Activated naive CD8-positive, alpha-beta T cell (primary cell): Measurements from ENCODE around the gene NOP16.
A peak's percentile ranks its signal among the peaks of the same experiment; 100 is the strongest.

Experiments
- H3K27ac Mint-ChIP-seq: one replicate; pipeline ENCODE4 v1.8.0; 2021; ENCODE audit warnings: mixed read lengths
- H3K27me3 Mint-ChIP-seq: one replicate; pipeline ENCODE4 v1.8.0; 2021; ENCODE audit warnings: mixed read lengths
- H3K36me3 Mint-ChIP-seq: one replicate; pipeline ENCODE4 v1.8.0; 2021; ENCODE audit warnings: mixed read lengths
- H3K4me1 Mint-ChIP-seq: one replicate; pipeline ENCODE4 v1.8.0; 2021; ENCODE audit warnings: low read depth, mixed read lengths
- H3K4me3 Mint-ChIP-seq: one replicate; pipeline ENCODE4 v1.8.0; 2021; ENCODE audit warnings: mild to moderate bottlenecking, mixed read lengths
- H3K9me3 Mint-ChIP-seq: one replicate; pipeline ENCODE4 v1.8.0; 2021; ENCODE audit warnings: low read depth, mixed read lengths

NOP16 gene

DNA sequence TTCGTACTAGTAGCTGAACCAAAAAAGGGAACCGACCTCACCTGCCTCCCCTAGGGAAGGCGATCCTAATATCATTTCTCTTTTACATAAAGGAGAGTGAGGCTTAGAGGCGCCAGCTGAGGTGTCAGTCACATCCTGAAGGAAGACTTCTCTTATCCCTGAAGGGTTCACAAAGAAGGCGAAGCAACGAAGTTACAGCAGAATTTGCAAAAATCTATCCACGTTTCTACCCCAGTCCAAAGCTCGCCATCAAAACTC is 26.2 kb downstream of the NOP16 start:
- Mint-ChIP-seq H3K9me3 (no peaks in the 10 kb centered on the region), H3K36me3 (peaks cover 7% of the 10 kb centered on the region), H3K4me3 (peak overlapping the region; percentile 97), H3K4me1 (peaks cover 34% of the 10 kb centered on the region), H3K27me3 (no peaks in the 10 kb centered on the region), H3K27ac (peak overlapping the region; percentile 96)

DNA sequence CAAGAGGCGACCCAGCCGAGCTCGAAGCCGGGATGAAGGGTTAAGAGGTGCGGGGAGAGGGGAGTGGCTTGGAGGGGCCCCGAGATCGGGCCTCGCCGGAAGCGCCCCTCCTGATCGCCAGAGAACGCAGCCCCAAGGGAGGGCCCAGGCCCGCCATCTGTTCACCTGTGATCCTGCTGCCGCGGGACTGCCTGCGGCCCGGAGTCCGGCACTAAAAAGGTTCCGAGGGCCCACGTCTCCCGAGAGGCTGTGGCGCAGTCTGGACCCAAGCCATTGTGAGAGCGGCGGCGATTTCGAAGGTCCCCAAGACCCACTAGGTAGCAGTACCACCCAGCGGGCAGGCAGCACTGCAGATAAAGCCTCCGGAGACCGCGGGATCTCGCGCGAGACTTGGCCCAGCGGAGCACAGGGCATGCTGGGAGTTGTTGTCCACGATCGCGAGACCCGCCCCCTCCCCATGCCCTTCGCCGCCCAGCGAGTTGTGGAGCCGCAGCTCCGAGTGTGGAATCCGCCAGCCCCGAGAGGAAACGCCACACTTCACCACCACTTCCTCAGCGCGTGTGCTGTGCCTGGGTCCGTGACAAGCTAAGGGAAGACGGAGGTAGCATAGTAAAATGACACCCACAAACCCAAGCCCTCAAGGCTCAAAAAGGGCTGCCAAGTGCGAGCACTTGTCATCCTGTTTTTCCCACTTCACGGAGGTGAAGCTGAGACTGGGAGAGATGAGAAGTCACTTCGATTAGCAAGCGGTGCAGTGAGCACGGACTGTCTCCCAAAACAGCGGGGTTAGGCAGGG is 26.8 kb downstream of the NOP16 start, which contains the start of gene KIAA1191:
Gene KIAA1191 (minus strand): TSS at position 328 of the 796 bp plus-strand sequence. CDS start 2,256 bp downstream, outside the sequence.
- Mint-ChIP-seq H3K9me3 (no peaks in the 10 kb centered on the region), H3K4me3 (peak within 1 kb of the TSS; percentile 97), H3K27ac (peak within 1 kb of the TSS; percentile 96), H3K4me1 (peaks cover 33% of the 10 kb centered on the region), H3K27me3 (no peaks in the 10 kb centered on the region), H3K36me3 (peaks cover 7% of the 10 kb centered on the region)

DNA sequence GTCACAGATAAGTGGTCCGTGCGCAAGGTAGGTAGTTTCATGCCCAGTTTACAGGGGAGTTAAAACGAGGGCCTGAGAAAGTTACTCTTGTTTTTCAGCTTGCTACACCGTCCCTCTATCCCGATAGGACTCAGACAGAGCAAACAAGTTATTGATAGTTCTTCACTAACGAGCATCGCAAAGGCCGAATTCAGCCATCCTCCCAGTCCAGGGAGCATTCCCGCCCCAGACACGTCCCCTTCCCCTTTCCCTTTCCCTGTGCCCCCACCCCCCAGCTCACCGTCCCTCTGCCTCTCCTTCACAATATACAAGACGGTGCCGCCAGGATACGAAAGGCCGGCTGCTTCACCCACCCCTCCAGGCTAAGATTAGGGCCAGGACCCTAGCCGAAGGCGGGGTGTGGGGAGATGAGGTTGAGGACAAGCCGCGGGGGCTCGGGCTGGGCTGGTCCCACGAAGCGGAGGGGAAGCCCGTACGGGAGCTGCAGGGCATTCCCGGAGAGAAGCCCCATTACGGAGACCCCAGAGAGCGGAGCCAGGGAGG is 27.4 kb downstream of the NOP16 start:
- Mint-ChIP-seq H3K4me3 (peak overlapping the region; percentile 97), H3K27ac (peak overlapping the region; percentile 96), H3K9me3 (no peaks in the 10 kb centered on the region), H3K36me3 (peaks cover 7% of the 10 kb centered on the region), H3K27me3 (no peaks in the 10 kb centered on the region), H3K4me1 (peaks cover 35% of the 10 kb centered on the region)

DNA sequence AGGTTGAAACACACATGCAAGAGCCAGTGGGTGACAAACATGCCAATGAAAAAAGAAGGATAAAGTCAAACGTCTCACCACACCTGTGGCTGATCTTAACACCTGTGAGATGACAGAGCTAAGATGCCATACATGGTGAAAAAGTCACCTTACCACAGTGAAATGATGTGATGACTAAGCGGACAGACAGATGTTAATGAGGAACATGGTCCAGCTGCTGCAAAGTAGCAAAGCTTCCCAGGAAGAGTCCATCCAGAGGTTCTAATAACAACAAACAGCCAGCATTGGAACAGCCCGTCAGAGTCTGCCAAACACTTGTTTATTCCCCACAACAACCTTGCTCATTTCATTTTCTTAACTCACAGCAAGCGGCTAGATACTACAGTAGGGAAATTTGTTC is 28.7 kb downstream of the NOP16 start:
- peak overlapping the region; percentile 88 for H3K4me3 Mint-ChIP-seq
- H3K4me1 Mint-ChIP-seq: peaks cover 35% of the 10 kb centered on the region
- H3K27ac Mint-ChIP-seq: peak overlapping the region; percentile 35
- no peaks in the 10 kb centered on the region for H3K27me3 Mint-ChIP-seq
- no peaks in the 10 kb centered on the region for H3K9me3 Mint-ChIP-seq
- peaks cover 7% of the 10 kb centered on the region for H3K36me3 Mint-ChIP-seq

DNA sequence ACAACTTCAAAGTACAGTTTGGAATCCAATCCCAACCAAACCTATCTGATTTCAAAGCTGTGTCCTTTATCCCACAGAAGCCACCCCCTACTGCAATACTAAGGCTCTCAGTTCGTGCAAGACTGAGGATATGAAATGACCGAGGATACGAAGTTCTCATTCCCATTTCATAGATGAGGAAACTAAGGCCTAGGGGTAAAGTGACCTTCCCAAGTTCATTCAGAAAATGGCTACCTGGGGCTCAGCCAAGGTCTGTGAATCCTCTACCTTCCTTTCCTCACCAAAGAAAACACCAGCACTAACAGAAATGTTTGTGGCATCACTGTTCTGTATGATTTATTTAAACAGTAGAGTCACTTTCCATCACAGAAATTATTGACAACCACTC is 32.2 kb downstream of the NOP16 start:
- Mint-ChIP-seq H3K4me3 (no peak overlapping the region), H3K27me3 (no peaks in the 10 kb centered on the region), H3K4me1 (peaks cover 32% of the 10 kb centered on the region), H3K9me3 (no peaks in the 10 kb centered on the region), H3K27ac (no peak overlapping the region), H3K36me3 (peaks cover 7% of the 10 kb centered on the region)

DNA sequence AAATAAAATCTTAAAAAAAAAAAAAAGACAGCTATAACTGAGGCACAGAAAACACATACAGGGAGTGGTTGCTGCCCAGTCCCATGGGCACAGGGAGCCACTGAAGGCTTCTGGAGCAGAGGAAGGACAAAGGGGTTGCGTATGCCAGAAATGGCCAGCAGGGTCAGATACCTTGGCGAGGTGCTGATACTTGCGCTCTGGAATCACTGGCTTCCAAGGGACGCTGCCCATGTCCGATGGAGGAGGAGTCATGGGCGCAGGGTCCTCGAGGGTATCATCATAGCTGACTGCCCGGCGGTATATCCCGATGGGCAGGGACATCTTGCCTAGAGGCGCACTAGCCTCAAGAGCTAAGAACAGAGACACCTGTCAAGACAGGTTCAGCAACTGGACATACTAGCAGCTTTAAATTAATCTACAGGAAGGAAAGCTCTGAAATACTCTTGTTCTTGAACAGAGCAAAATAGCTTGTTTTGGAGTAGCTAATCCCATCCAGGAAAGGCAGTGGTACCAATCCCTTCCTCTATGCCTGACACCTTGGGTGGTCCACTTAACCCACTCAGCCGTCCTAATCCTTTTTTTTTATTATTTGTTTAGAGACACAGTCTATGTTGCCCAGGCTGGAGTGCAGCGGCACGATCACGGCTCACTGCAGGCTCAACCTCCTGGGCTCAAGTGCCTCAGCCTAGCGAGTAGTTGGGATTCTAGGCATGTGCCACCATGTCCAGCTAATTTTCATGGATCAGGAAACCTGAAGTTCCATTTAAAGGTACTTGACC is 32.8 kb downstream of the NOP16 start:
- Mint-ChIP-seq H3K4me3 (no peak overlapping the region), H3K27ac (no peak overlapping the region), H3K9me3 (no peaks in the 10 kb centered on the region), H3K36me3 (peaks cover 7% of the 10 kb centered on the region), H3K4me1 (peaks cover 32% of the 10 kb centered on the region), H3K27me3 (no peaks in the 10 kb centered on the region)

DNA sequence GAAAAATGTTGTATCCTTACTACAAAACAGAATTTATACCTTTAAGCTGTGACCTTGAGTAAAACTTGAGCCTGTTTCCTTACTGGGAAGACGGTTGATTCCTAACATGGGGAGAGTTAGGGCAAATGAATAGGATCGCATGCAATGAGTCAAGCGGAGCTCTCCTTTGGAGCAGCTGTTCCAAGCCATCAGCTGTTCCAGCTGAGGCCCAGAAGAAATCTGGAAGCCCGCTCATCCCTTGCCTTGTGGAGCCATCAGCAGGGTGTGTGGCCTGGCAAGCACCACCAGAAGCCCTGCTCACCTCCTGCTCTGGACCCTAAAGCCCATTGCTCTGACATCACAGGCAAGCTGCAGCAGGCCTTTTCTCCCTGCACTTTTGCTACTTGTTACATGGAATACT is 34.9 kb downstream of the NOP16 start:
- Mint-ChIP-seq H3K4me3 (no peak overlapping the region), H3K27me3 (no peaks in the 10 kb centered on the region), H3K36me3 (peaks cover 6% of the 10 kb centered on the region), H3K27ac (peak overlapping the region; percentile 67), H3K9me3 (no peaks in the 10 kb centered on the region), H3K4me1 (peaks cover 25% of the 10 kb centered on the region)

DNA sequence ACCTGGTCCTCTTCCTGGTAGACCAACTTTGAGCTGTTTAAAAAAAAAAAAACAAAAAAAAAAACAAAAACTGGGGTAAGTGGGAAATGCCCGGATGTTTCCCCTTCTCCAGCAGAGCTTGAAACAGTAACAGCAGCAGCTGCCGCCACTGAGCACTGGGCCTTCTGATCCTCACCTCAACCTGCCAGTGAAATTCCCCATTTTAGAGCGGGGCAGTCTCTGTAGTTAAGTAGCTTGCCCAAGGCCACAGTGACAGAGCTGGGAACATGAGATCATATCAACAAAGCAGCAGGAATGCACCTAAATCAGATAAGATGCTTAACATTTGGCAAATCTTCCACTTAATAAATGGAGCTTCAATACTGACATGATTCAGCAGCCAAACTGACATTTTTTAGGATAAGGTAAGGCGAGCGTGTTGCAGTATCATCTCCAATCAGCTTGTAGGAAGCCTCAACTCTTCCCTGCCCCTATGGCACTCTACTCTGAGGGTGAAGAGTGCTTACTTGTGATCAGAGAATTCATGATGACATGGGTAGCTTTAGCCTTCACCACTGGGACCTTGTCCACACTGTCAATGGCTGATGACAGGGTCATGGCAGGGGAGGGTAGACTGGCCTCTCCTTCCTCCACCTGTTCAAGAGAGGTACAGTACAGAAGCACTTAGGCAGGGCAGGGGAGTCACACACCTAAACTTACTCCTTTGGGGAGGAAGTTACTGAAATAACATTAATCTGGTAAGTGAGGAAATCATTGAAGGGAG is 36.1 kb downstream of the NOP16 start:
- Mint-ChIP-seq H3K4me1 (peaks cover 15% of the 10 kb centered on the region), H3K36me3 (peaks cover 4% of the 10 kb centered on the region), H3K27ac (peak overlapping the region; percentile 67), H3K27me3 (no peaks in the 10 kb centered on the region), H3K4me3 (no peak overlapping the region), H3K9me3 (no peaks in the 10 kb centered on the region)

DNA sequence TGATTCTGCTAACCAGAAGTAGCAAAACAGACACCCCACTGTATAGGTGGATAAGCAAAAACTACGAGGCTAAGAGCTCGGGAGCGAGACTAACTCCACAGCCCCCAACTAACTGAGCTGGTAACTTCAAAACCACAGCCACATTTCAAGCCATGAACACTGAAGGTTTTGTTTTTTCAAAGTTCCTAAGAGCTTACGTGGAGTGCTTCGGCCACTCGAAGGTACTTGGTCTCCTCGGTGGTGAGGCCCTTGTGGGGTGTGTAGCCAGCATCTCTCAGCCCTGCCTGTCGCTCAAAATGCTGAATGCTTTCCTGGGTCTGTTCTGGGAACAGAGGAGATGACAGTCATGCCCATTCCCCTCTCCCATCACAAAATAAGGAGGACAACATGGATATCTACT is 38.0 kb downstream of the NOP16 start:
- H3K36me3 Mint-ChIP-seq: peaks cover 4% of the 10 kb centered on the region
- H3K4me3 Mint-ChIP-seq: no peak overlapping the region
- H3K4me1 Mint-ChIP-seq: peaks cover 9% of the 10 kb centered on the region
- H3K27me3 Mint-ChIP-seq: no peaks in the 10 kb centered on the region
- H3K9me3 Mint-ChIP-seq: no peaks in the 10 kb centered on the region
- H3K27ac Mint-ChIP-seq: no peak overlapping the region

DNA sequence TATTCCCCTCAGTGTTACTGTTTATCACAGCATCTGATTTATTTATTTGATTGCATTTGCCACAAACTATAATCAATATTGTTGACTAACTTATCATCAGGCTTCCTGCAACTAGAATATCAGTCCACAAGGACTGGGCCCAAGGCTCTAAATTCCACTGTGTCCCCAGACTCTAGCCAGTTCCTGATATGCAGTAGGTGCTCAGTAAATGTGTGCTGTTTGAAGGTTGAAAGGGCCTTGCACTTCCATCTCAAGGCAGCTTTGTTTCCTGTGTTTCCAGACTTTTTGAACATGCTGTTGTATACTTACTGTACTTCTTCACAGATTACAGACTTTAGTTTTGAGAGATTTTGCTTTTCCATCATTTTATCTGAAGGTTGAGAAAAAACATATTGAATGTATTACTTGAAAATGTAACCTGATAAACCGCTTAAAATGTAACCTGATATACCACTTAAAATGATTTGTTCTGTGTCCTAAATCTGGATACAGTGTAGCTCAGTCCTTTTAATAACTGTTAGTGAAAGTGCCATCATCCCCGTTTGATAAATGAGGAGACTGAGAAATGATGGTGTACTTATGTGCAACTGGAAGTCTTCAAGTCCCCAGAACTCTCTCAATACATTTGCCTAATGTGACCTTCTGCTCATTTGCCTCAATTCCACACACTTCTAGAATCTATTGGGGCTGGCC is 45.5 kb downstream of the NOP16 start:
- peak overlapping the region; percentile 5 for H3K27ac Mint-ChIP-seq
- peaks cover 7% of the 10 kb centered on the region for H3K36me3 Mint-ChIP-seq
- no peak overlapping the region for H3K4me3 Mint-ChIP-seq
- no peaks in the 10 kb centered on the region for H3K4me1 Mint-ChIP-seq
- H3K9me3 Mint-ChIP-seq: no peaks in the 10 kb centered on the region
- no peaks in the 10 kb centered on the region for H3K27me3 Mint-ChIP-seq

DNA sequence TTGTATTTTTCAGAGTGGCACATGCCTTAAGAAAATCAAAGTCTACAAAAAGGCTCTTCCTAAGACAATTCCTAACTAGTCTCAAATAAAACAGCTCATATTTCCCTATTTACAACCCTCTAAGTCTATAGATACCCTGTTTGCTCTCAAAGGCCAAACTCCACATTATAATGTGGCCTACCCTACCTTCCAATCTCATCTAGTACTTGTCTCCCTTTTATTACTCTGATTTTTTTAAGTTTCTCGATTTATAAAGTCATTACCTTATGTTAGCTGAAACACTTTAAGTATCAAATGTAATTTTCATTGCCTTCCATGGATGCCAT is 46.3 kb downstream of the NOP16 start:
- Mint-ChIP-seq H3K4me3 (no peak overlapping the region), H3K4me1 (no peaks in the 10 kb centered on the region), H3K27me3 (no peaks in the 10 kb centered on the region), H3K27ac (peak overlapping the region; percentile 28), H3K36me3 (peaks cover 9% of the 10 kb centered on the region), H3K9me3 (no peaks in the 10 kb centered on the region)

DNA sequence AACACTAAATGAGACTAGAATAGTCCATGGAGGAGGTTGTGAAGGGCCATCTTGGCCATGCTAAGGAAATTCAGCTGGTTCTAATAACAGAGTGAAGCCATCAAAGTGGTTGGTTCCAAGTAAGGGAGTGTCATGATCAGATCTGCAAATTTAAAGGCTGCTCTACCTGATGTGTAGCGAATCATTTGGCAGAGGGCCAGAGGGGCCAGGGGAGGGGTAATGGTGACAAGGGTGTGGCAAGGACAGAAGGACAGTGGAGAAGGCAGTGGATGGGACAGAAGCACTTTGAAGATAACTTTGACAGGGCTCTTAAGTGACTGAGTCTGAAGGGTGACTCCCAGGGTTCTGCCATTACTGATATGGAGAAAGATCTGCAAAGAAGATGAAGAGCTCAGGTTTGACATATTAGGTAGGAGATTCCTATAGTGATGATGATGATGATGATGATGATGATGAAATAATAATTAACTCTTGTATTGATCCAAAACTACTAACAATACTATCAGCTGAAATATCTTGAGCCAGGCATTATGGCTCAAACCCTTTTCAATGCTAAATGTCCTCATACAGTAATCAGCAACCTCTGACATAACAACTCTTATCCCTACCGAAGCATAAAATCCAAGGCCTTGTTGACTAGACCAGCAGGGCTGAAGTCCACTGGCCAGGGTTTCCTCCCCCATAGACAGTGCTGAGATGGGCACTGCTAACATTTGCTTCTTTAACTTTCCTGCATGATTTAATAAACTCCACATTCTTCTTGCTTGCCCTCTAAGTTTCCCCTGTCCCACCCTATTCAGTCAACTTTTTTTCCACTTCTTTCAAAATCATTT is 46.9 kb downstream of the NOP16 start:
- no peaks in the 10 kb centered on the region for H3K9me3 Mint-ChIP-seq
- no peaks in the 10 kb centered on the region for H3K27me3 Mint-ChIP-seq
- H3K4me1 Mint-ChIP-seq: no peaks in the 10 kb centered on the region
- peak overlapping the region; percentile 28 for H3K27ac Mint-ChIP-seq
- H3K36me3 Mint-ChIP-seq: peaks cover 15% of the 10 kb centered on the region
- H3K4me3 Mint-ChIP-seq: no peak overlapping the region

DNA sequence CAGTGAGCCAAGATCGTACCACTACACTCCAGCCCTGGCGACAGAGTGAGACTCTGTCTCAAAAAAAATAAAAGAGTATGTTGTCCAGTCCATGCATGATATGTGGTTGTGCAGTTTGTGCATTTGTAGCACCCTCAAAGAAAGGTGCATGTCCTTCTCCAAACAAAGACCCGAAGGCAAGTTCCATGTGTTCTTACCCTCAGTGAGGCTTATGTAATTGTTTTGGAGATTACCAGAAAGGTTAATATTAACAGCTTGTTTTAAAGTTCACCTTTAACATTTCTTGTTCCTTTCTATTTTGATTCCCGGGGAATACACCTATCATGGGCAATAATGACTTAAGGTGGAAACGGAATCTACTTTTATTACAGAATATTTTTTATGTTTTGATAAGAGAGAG is 49.1 kb downstream of the NOP16 start:
- Mint-ChIP-seq H3K36me3 (peaks cover 17% of the 10 kb centered on the region), H3K27ac (no peak overlapping the region), H3K9me3 (peaks cover under 1% of the 10 kb centered on the region), H3K27me3 (no peaks in the 10 kb centered on the region), H3K4me3 (no peak overlapping the region), H3K4me1 (no peaks in the 10 kb centered on the region)

DNA sequence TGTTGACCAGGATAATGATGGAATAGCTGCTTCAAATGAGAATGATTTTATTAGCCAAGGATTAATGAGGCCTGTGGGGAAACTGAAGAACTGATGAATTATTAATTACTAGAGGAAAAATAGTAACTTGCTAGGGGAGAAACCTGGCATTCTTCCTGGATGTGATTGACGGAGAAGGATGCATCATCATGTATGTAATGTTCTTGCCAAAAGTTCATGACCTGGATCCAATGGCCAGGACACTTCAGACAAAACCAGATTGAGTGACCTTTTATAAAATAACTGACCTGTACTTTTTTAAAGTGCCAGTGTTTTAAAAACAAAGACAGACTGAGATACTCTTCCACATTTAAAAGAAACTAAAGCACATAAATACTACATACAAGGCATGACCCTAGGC is 50.5 kb downstream of the NOP16 start:
- no peak overlapping the region for H3K27ac Mint-ChIP-seq
- H3K9me3 Mint-ChIP-seq: peaks cover 8% of the 10 kb centered on the region
- no peak overlapping the region for H3K4me3 Mint-ChIP-seq
- H3K36me3 Mint-ChIP-seq: peaks cover 23% of the 10 kb centered on the region
- no peaks in the 10 kb centered on the region for H3K27me3 Mint-ChIP-seq
- no peaks in the 10 kb centered on the region for H3K4me1 Mint-ChIP-seq
